ENCODE data around the gene SCGB1C1. TPM values are rescaled to one million over a fixed set of nuclear protein-coding genes. Genes with fewer than 3 reads are reported as not detected.
"Not testable (repeated sequence)": the region's sequence is repeated elsewhere in the genome, so short reads cannot be mapped to it uniquely, and the experiment has no call there.

Gene SCGB1C1
- total RNA-seq, 1 donor from 2014 or later, result not detected

GRCh38 chr11:218815-219593 is 26.1 kb downstream of the SCGB1C1 start:
- DNase-seq, result no peak

GRCh38 chr11:220641-221215 is 27.9 kb downstream of the SCGB1C1 start:
- not testable (repeated sequence) for DNase-seq

GRCh38 chr11:221539-221938 is 28.7 kb downstream of the SCGB1C1 start:
- no peak for DNase-seq

GRCh38 chr11:221998-222789 is 29.3 kb downstream of the SCGB1C1 start:
- DNase-seq, result no peak

DNA sequence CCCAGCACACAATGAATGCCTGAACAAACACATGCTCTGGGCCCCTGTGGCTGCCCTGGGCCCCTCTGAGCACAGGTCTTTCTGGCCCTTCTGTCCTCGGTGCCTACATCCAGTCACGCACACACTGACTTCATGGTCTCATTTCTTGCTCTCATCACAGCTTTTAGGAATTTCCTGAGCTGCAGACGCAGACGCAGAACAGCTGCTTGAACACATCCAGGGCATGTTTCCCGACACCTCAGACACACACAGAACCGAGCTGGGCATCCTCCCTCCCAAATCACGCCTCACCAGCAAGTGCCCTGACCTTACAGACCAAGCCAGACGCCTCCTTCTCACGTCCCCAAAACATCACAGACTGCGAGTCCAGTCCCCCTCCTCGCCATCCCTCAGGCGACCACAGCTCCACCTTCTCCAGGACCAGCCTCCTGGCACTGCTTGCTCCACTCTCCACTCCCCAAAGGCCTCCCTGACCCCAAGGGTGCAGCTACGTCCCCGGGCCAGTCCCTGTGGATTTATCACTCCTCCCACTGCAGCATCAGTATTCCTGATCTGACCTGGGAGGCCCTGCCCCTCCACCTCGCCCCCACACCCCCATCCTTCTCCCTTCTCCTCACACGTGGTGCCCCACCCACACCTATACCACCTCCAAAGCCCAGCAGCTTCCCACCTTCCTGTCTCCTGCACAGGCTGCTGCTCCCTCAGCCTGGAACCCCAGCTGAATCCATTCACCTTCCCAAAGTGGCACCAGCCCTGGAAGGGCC is 30.3 kb downstream of the SCGB1C1 start:
- DNase-seq, result no peak

- no peak for DNase-seq
Observed at GRCh38 chr11:223884-224283, 31.0 kb downstream of the SCGB1C1 start.

DNA sequence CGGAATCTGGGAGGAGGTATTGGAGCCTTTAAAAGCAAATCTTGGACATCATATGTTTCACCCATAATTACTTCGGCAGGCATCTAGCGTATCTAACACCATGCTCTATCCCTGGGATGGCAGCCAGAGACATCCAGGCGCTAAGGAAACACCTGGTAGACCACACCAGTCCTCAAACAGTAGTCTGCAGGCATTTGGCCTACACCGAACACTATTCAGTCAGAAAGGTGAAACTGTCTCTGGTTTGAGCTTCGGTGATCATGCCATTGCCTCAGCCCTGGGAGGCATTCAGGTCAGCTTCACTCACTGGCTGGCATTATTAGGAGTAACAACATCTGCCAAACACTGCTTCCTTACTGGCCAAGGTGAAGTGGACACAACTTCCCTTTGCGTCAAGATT is 31.5 kb downstream of the SCGB1C1 start:
- no peak for DNase-seq

DNA sequence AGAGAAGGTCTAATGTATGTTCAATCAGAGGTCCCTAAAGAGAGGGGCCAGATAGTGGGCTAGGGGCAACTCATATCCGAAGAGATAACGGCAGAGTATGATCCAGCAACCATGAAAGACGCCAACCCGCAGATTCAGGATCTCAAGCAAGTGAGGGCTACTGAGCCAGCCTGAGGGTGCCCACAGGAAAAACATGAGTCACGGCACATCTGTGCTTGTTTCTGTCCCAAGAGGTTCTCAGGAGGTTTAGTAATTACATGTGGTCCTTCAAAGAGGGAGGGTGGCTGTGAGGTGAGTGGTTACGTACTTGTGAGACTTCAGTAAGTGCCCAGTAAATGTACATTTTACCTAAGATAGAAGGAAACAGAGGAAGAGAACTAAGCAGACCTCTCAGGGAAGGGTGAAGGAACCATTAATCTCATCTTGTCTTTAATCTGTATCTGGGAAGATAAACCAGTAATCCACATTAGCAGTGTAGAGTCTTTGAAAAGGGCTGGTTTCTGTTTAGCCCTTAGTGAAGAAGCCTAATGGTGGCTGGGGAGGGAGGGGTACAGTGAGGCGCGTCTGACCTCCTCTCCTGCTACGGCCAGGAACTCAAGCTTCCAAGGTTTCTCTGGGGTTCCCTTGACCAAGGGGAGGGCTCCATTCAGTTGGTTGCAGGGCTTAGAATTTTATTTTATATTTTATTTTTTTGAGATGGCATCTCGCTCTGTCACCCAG is 33.0 kb downstream of the SCGB1C1 start:
- DNase-seq, result no peak

GRCh38 chr11:227824-228379 is 35.0 kb downstream of the SCGB1C1 start:
- no peak for DNase-seq

DNA sequence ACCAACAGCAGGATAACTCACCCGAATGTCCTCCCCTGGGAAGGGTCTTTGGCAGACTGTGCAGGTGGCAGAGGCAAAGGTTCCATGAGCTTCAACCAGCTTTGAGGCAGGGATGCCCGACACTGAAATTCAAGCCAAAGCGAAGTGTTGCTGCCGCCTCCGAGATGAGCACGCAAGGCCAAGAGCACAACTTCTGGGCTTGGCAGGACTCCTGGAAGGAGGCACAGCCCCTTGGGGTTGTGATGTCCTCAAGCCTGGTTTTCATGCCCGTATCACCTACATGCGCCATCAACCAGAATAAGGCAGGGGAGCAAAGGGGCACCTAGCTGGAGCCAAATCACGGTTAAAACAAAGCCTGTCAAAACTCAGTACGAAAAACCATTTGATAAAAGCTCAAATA is 37.6 kb downstream of the SCGB1C1 start:
- no peak for DNase-seq

DNA sequence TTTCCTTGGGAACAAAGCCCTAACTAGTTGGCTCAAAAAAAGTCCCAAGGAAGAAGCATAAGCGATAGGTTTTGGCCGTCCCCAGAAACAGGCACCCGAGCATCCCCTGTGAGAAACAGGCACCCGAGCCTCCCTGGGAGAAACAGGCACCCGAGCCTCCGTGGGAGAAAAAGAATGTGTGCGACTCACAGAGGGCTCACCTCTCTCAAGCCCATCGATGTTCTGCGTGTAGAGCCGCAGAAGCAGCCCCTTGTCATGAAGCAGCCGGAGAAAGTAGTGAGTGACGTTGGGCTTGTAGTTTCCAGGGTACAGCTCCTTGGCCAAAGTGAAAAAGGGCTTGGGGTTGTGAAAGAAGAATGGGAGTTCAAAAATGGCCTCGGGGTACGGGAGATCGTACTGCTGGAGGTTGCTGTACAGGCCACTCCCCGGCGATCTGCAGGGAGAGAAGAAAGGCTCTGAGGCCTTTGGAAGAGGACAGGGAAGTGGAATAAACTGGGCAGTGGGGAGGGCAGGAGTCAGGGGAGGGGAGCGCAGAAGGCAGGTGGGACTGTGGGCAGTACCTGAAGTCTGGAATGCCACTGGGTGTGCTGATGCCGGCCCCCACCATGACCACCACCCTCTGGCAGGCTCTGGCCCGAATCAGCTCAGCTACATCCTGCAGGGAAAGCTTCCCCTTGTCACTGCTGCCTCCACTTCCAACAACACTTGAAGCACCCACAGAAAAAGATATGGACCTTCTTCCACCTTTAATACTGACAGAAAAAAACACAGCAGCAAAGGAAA is 40.1 kb downstream of the SCGB1C1 start:
- no peak for DNase-seq

GRCh38 chr11:235180-235579 is 42.3 kb downstream of the SCGB1C1 start:
- no peak for DNase-seq

GRCh38 chr11:235609-235996 is 42.7 kb downstream of the SCGB1C1 start:
- no peak for DNase-seq

- peak; percentile 77 for DNase-seq
Observed at GRCh38 chr11:235997-236773, 43.3 kb downstream of the SCGB1C1 start, which contains the start of gene SIRT3. TSS of gene SIRT3 (minus strand) at chr11:236342. CDS start at chr11:236328, 14 bp downstream.

DNA sequence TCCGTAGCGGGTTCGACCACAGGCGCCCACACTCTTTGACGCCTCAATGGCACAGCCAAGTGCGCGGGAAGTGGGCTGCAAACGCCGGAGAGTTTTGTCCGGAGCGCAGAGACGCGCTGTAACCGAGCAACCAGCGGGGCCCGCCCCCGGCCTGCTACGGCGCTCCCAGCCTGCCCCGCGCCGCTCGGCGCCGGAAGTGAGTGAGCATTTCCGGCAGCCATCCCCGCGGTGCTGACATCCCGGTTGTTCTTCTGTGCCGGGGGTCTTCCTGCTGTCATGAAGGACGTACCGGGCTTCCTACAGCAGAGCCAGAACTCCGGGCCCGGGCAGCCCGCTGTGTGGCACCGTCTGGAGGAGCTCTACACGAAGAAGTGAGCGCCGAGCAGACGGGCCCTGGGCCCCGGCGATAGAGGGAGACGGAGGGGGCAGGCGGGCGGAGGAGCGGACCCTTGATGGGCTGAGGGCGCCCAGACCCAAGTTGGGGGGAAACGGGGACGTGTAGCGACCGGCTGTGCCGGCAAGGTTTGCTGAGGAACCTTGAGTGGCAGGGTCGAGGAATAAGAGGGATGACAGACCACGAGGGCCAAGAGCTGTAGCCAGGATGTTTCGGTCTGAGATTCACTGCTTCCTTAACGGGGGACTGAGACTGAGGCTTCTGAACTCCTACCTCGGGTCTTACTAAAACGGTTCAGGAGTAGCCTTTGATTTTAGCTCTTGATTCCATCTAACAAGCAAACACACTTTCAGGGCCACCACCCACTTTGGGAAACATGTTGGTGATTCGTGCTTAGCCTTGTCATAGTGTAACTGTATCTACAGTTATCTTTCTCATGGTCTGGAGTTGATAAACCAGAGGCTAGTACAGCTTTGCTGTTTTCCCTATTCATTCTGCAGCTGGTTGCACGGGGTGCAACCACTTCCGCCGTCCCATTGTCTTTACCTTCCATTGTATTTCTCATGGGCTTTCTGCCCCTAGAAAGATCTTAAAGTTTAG is 44.2 kb downstream of the SCGB1C1 start, which contains the start of gene PSMD13:
TSS of gene PSMD13 (plus strand) at position 203 of the 994 bp plus-strand sequence. CDS start at position 277, 74 bp downstream.
- peak; percentile 76 for DNase-seq

- not testable (repeated sequence) for DNase-seq
Observed at GRCh38 chr11:238346-238745, 45.5 kb downstream of the SCGB1C1 start.

- DNase-seq, result no peak
Observed at GRCh38 chr11:240315-240714, 47.4 kb downstream of the SCGB1C1 start.

DNA sequence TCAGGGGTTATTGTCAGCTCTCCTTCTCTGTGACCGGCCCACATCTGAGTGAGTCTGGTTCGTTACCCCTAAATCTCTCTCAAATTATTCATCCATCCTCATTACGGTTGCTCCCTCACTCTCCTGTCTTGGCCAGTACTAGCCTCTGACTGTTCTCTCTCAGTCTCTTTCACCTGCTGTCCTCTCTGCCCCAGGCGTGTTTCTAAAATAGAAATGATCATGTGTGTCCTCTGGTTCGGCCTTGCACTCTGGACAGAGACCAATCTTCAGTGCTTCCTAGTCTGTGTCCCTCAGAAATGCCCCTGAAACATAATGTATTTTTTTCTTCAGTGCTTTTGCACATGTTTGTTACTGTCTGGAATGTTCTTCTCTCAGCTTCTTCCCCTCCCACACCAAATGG is 48.8 kb downstream of the SCGB1C1 start:
- DNase-seq, result no peak

Data from occipital lobe (tissue), 2 donors.